ENCODE results near the gene GPR39. TPM values are rescaled to one million over a fixed set of nuclear protein-coding genes. Genes with fewer than 3 reads are reported as not detected.

The GPR39 gene
- total RNA-seq, 2 donors from 2014 or later: 1.9 to 2.7 TPM

DNA sequence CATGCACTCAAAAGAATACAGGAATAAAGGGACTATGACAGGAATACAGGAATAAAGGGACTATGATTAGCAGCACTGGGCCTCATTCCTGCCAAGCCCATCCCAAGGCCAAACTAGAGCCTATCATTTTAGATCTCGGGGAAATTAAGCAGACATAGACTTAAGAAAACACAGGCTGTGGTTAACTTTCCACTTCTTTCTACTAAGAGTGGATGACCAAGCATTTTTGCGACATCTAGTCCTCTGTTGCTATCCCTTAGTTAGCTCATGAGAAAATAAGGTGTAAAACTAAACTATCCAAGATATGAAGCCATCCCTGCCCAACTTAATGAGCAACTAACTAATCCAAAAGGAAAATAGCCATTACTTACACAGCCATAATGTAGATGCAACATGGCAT, 247.5 kb downstream of the GPR39 start:
- Histone ChIP-seq H3K4me1 (ENCODE audit: control insufficient read depth in 1 of 2, low read depth in 2 of 2) (peaks cover 0 to 1% of the 10 kb centered on the region in 2 donors), H3K4me3 (no peak overlapping the region), H3K36me3 (no peaks in the 10 kb centered on the region), H3K27ac (no peak overlapping the region), H3K27me3 (replicated peaks; ENCODE audit: insufficient read depth) (no peaks in the 10 kb centered on the region), H3K9me3 (no peaks in the 10 kb centered on the region)
- DNase-seq (ENCODE audit: low spot score) (no peak), ATAC-seq (ENCODE audit: insufficient number of reproducible peaks, low FRiP score, low read depth) (no peak)
- no peak for TF ChIP-seq CTCF (IDR thresholded peaks at IDR 0.05)

GRCh38 chr2:132665401-132666140, 249.0 kb downstream of the GPR39 start:
- no peaks in the 10 kb centered on the region for H3K9me3 ChIP-seq
- H3K27ac ChIP-seq: no peak overlapping the region
- H3K27me3 ChIP-seq (replicated peaks; ENCODE audit: insufficient read depth): no peaks in the 10 kb centered on the region
- H3K36me3 ChIP-seq: no peaks in the 10 kb centered on the region
- no peak for ATAC-seq (ENCODE audit: insufficient number of reproducible peaks, low FRiP score, low read depth)
- no peak for DNase-seq (ENCODE audit: low spot score)
- no peak overlapping the region for H3K4me3 ChIP-seq
- H3K4me1 ChIP-seq (ENCODE audit: control insufficient read depth in 1 of 2, low read depth in 2 of 2): peaks cover 0 to 16% of the 10 kb centered on the region in 2 donors
- no peak for TF ChIP-seq CTCF (IDR thresholded peaks at IDR 0.05)

DNA sequence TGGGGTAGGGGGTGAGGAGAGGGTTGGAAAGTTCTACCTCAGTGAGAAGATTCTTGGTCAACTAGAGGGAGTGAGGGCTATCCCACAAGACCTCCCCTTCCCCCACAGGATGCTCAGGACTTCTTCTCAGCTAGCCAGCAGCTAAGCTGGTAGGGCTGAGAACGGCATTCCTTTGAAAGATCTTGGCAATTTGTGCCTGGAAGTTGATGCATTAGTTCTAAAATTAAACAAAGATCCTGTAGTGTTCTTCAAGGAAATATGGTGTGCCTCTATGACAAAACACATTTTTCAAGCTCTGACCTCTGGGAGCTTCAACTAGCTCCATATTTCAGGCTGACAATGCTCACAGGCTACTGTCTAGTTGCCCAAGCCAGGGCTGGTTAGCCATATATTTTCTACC, 251.1 kb downstream of the GPR39 start:
- Histone ChIP-seq H3K36me3 (no peaks in the 10 kb centered on the region), H3K27ac (no peak overlapping the region), H3K27me3 (replicated peaks; ENCODE audit: insufficient read depth) (no peaks in the 10 kb centered on the region), H3K4me1 (ENCODE audit: control insufficient read depth in 1 of 2, low read depth in 2 of 2) (peaks cover 0 to 21% of the 10 kb centered on the region in 2 donors), H3K9me3 (no peaks in the 10 kb centered on the region), H3K4me3 (no peak overlapping the region)
- ATAC-seq (ENCODE audit: insufficient number of reproducible peaks, low FRiP score, low read depth): no peak
- DNase-seq (ENCODE audit: low spot score): no peak
- TF ChIP-seq CTCF (IDR thresholded peaks at IDR 0.05): no peak

- no peak overlapping the region for H3K4me3 ChIP-seq
- H3K9me3 ChIP-seq: no peaks in the 10 kb centered on the region
- TF ChIP-seq CTCF (IDR thresholded peaks at IDR 0.05): no peak
- H3K27ac ChIP-seq: no peak overlapping the region
- peaks cover 0 to 21% of the 10 kb centered on the region in 2 donors for H3K4me1 ChIP-seq (ENCODE audit: control insufficient read depth in 1 of 2, low read depth in 2 of 2)
- no peaks in the 10 kb centered on the region for H3K27me3 ChIP-seq (replicated peaks; ENCODE audit: insufficient read depth)
- DNase-seq (ENCODE audit: low spot score) (no peak), ATAC-seq (ENCODE audit: insufficient number of reproducible peaks, low FRiP score, low read depth) (no peak)
- no peaks in the 10 kb centered on the region for H3K36me3 ChIP-seq
Measured at GRCh38 chr2:132668189-132668823, 251.7 kb downstream of the GPR39 start.

GRCh38 chr2:132668987-132669907, 252.6 kb downstream of the GPR39 start:
- H3K9me3 ChIP-seq: no peaks in the 10 kb centered on the region
- H3K27ac ChIP-seq: no peak overlapping the region
- H3K36me3 ChIP-seq: no peaks in the 10 kb centered on the region
- TF ChIP-seq CTCF (IDR thresholded peaks at IDR 0.05): no peak
- H3K4me1 ChIP-seq (ENCODE audit: control insufficient read depth in 1 of 2, low read depth in 2 of 2): peaks cover 0 to 21% of the 10 kb centered on the region in 2 donors
- H3K27me3 ChIP-seq (replicated peaks; ENCODE audit: insufficient read depth): no peaks in the 10 kb centered on the region
- ATAC-seq (ENCODE audit: insufficient number of reproducible peaks, low FRiP score, low read depth) (no peak), DNase-seq (ENCODE audit: low spot score) (no peak)
- H3K4me3 ChIP-seq: peak overlapping the region; percentile 55
